K562 (cell line): ENCODE measurements around the gene RNU6-1. TPM values are rescaled to one million over a fixed set of nuclear protein-coding genes. Genes with fewer than 3 reads are reported as not detected.
A peak's percentile ranks its signal among the peaks of the same experiment; 100 is the strongest.

Experiments used
- ARNT ChIP-seq, 2 experiments: fragments of 450-650 bp; IDR thresholded peaks; 2 replicates each; pipeline ENCODE4 v1.6.1; 2016; ENCODE audit warnings: mild to moderate bottlenecking in 1 of 2
- BHLHE40 ChIP-seq: IDR thresholded peaks from 2 replicates; pipeline ENCODE4 v1.6.1; 2011; ENCODE audit warnings: low read length, improper control_type of control experiment
- CSDE1 ChIP-seq, 2 experiments: fragments of 450-650 bp; IDR thresholded peaks; 2 replicates each; pipeline ENCODE4 v1.6.1; 2016; ENCODE audit warnings: mild to moderate bottlenecking in 1 of 2
- GATA2 ChIP-seq: sonication (generic); formaldehyde crosslinking; IDR thresholded peaks from 2 replicates; pipeline ENCODE4 v1.4.0; 2020; ENCODE audit warnings: mild to moderate bottlenecking, missing genetic modification reagents
- HCFC1 ChIP-seq: IDR thresholded peaks from 2 replicates; pipeline ENCODE4 v1.6.1; 2012; ENCODE audit warnings: low read depth, low read length, improper control_type of control experiment
- MAFK ChIP-seq: IDR thresholded peaks from 2 replicates; pipeline ENCODE4 v1.6.1; 2011; ENCODE audit warnings: low read length, improper control_type of control experiment
- MAZ ChIP-seq, 2 experiments: fragments of 450-650 bp in 1 of 2; sonication (generic) in 1 of 2; formaldehyde crosslinking; IDR thresholded peaks in 1 of 2; conservative IDR thresholded peaks in 1 of 2; 2 replicates each; pipeline versions ENCODE4 v1.4.0 to v1.5.0; 2020; ENCODE audit warnings: mild to moderate bottlenecking in 1 of 2, missing genetic modification reagents in 1 of 2
- MEF2D ChIP-seq: conservative IDR thresholded peaks from 2 replicates; pipeline ENCODE4 v1.6.1; 2016; ENCODE audit warnings: low read depth, missing genetic modification characterization, missing compliant biosample characterization
- TCF7 ChIP-seq: sonication (generic); IDR thresholded peaks from 2 replicates; pipeline ENCODE4 v1.6.1; 2016; ENCODE audit warnings: antibody characterized with exemption, borderline replicate concordance
- TCF7L2 ChIP-seq: fragments of 150-350 bp; IDR thresholded peaks from 2 replicates; pipeline ENCODE4 v1.6.1; 2016; ENCODE audit warnings: low read depth, mild to moderate bottlenecking, low read length, moderate library complexity
- ZNF217 ChIP-seq: sonication (generic); formaldehyde crosslinking; IDR thresholded peaks from 2 replicates; pipeline ENCODE4 v1.8.0; 2022; ENCODE audit warnings: mild to moderate bottlenecking, missing genetic modification reagents
- ZNF407 ChIP-seq: fragments of 450-650 bp; IDR thresholded peaks from 2 replicates; pipeline ENCODE4 v1.6.1; 2016; ENCODE audit warnings: low read depth
- ZNF699 ChIP-seq: fragments of 250-450 bp; sonication (Bioruptor Pico); IDR thresholded peaks from 2 replicates; pipeline ENCODE4 v1.8.0; 2021; ENCODE audit warnings: mild to moderate bottlenecking, moderate library complexity; ENCODE audit not compliant: insufficient replicate concordance
- polyA plus RNA-seq, 8 experiments: library from polyadenylated mRNA; depleted of rRNA in 4 of 8; stranded (reverse) in 5 of 8; unstranded in 3 of 8; fragments of >200 nt; fragmentation: Nextera tagmentation in 2 of 8; fragmentation: Illumina TruSeq in 1 of 8; extraction: Ambion mirVana in 2 of 8; extraction: Trizol in 1 of 8; gene quantifications; 2 replicates each; pipeline versions ENCODE4 v1.2.1 to v1.2.3, GENCODE V29; 2011 to 2014; ENCODE audit warnings: inconsistent platforms in 1 of 8, missing spikeins in 1 of 8
- total RNA-seq, 7 experiments: library from RNA; depleted of rRNA in 6 of 7; stranded (reverse); fragments of >200 nt in 6 of 7; fragmentation: Illumina TruSeq in 2 of 7; extraction: Trizol in 2 of 7; gene quantifications; 2 replicates each; pipeline versions ENCODE4 v1.2.1 to v1.2.3, GENCODE V29; 2011 to 2021; ENCODE audit warnings: low replicate concordance in 1 of 7
- TF ChIP-seq, protein P1 (sequence below): fragments of 250-450 bp; sonication (Bioruptor Pico); IDR thresholded peaks from 2 replicates; pipeline ENCODE4 v1.9.0; 2021; ENCODE audit warnings: mild to moderate bottlenecking
- TF ChIP-seq, protein P2 (sequence below): fragments of 250-450 bp; sonication (Bioruptor Pico); IDR thresholded peaks from 2 replicates; pipeline ENCODE4 v1.5.0; 2021; ENCODE audit warnings: mild to moderate bottlenecking, borderline replicate concordance
- TF ChIP-seq, protein P3 (sequence below): sonication (generic); formaldehyde crosslinking; IDR thresholded peaks from 2 replicates; pipeline ENCODE4 v1.4.0; 2020; ENCODE audit warnings: mild to moderate bottlenecking, missing genetic modification reagents

RNU6-1 gene
- total and polyA plus RNA-seq, 9 of the 15 experiments (the other 6 are each of a cell fraction or from before 2014, with no cell fraction given) = not detected

GRCh38 chr15:67884514-67885174 is 44.8 kb upstream of the RNU6-1 start (continued):
- no peak for TF ChIP-seq ZNF407
- TF ChIP-seq, protein P1, sequence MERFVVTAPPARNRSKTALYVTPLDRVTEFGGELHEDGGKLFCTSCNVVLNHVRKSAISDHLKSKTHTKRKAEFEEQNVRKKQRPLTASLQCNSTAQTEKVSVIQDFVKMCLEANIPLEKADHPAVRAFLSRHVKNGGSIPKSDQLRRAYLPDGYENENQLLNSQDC (CRISPR knock-in tag) = no peak
- TF ChIP-seq MEF2D = no peak
- TF ChIP-seq, protein P2, sequence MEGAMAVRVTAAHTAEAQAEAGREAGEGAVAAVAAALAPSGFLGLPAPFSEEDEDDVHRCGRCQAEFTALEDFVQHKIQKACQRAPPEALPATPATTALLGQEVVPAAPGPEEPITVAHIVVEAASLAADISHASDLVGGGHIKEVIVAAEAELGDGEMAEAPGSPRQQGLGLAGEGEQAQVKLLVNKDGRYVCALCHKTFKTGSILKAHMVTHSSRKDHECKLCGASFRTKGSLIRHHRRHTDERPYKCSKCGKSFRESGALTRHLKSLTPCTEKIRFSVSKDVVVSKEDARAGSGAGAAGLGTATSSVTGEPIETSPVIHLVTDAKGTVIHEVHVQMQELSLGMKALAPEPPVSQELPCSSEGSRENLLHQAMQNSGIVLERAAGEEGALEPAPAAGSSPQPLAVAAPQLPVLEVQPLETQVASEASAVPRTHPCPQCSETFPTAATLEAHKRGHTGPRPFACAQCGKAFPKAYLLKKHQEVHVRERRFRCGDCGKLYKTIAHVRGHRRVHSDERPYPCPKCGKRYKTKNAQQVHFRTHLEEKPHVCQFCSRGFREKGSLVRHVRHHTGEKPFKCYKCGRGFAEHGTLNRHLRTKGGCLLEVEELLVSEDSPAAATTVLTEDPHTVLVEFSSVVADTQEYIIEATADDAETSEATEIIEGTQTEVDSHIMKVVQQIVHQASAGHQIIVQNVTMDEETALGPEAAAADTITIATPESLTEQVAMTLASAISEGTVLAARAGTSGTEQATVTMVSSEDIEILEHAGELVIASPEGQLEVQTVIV (CRISPR knock-in tag) = no peak
- TF ChIP-seq ZNF699 (CRISPR knock-in tag) = no peak
- peak; percentile 44 for TF ChIP-seq BHLHE40
- no peak for TF ChIP-seq CSDE1 (IDR thresholded peaks at IDR 0.05)
- TF ChIP-seq HCFC1 = no peak; the same call in 1 of the 2 replicates
- TF ChIP-seq TCF7L2 = no peak
- TF ChIP-seq ZNF217 (CRISPR knock-in tag) = no peak
- TF ChIP-seq MAFK = no peak
- peak; percentile 89 for TF ChIP-seq MAZ (CRISPR knock-in tag; conservative IDR thresholded peaks at IDR 0.05 in 1 of 2, IDR thresholded peaks at IDR 0.05 in 1 of 2)
- TF ChIP-seq, protein P3, sequence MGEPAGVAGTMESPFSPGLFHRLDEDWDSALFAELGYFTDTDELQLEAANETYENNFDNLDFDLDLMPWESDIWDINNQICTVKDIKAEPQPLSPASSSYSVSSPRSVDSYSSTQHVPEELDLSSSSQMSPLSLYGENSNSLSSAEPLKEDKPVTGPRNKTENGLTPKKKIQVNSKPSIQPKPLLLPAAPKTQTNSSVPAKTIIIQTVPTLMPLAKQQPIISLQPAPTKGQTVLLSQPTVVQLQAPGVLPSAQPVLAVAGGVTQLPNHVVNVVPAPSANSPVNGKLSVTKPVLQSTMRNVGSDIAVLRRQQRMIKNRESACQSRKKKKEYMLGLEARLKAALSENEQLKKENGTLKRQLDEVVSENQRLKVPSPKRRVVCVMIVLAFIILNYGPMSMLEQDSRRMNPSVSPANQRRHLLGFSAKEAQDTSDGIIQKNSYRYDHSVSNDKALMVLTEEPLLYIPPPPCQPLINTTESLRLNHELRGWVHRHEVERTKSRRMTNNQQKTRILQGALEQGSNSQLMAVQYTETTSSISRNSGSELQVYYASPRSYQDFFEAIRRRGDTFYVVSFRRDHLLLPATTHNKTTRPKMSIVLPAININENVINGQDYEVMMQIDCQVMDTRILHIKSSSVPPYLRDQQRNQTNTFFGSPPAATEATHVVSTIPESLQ = no peak
- no peak for TF ChIP-seq TCF7
- TF ChIP-seq ARNT (IDR thresholded peaks at IDR 0.05) = no peak
- no peak for TF ChIP-seq GATA2 (CRISPR knock-in tag)
